ENCODE data around the gene SUPT20H. TPM values are rescaled to one million over a fixed set of nuclear protein-coding genes. Genes with fewer than 3 reads are reported as not detected.

Gene SUPT20H
- total and polyA plus RNA-seq, 2 donors from 2014 or later: 20.7 to 61.6 TPM

DNA sequence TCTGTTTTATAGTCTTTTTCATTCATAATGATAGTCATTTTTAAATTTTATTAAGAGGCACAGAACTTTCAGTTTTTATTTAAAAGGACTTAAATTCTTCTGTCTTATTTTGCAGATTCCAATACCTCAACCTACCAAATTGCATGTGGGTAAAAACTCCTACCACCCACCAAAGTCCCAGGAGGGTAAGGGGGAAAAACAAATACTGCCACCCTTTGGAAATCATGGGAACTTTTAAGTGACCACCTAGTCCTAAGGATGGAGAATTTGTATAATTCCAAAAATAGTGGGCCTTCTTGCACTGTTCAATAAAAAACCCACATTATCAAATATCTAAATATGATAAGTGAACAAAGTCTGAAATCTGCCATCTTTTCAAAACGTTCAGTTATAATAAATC is 9.7 kb downstream of the SUPT20H start:
- H3K27me3 ChIP-seq (ENCODE audit: control insufficient read depth, insufficient read depth, low read length): no peaks in the 10 kb centered on the region

DNA sequence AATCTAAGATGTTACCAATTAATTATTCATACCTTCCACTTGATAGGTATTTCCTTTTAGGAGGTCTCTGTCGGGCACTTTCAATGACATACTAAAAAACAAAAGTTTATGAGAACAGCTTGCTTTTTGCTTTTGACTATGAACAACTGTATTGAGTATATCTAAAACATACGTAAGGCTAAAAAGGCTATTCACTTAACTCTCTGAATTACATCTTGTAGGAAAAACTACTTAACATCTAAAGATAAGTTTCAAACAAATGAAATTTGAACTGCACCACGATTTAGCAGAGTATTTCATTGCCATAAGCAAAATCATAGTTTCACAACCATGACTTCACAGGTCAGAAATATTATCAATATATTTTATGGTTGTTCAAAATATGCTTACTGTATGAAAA is 11.6 kb downstream of the SUPT20H start:
- no peak for FAIRE-seq
- H3K36me3 ChIP-seq (ENCODE audit: control insufficient read depth in 2 of 3, insufficient read depth in 3 of 3, low read length in 3 of 3): peaks cover 3 to 13% (median 10%) of the 10 kb centered on the region in 3 donors
- H3K27ac ChIP-seq (ENCODE audit: low read depth in 2 of 2, low read length in 2 of 2): no peak overlapping the region
- no peak for DNase-seq
- H3K27me3 ChIP-seq (ENCODE audit: control insufficient read depth, insufficient read depth, low read length): no peaks in the 10 kb centered on the region
- no peaks in the 10 kb centered on the region for H3K4me1 ChIP-seq (ENCODE audit: control insufficient read depth in 2 of 3, insufficient read depth in 2 of 3, low read depth in 1 of 3, low read length in 3 of 3)
- H3K9me3 ChIP-seq (ENCODE audit: control insufficient read depth in 2 of 3, insufficient read depth in 1 of 3, low read length in 3 of 3): no peaks in the 10 kb centered on the region
- no peak overlapping the region for H3K4me3 ChIP-seq (ENCODE audit: low read length in 3 of 3)
- TF ChIP-seq, protein P1, sequence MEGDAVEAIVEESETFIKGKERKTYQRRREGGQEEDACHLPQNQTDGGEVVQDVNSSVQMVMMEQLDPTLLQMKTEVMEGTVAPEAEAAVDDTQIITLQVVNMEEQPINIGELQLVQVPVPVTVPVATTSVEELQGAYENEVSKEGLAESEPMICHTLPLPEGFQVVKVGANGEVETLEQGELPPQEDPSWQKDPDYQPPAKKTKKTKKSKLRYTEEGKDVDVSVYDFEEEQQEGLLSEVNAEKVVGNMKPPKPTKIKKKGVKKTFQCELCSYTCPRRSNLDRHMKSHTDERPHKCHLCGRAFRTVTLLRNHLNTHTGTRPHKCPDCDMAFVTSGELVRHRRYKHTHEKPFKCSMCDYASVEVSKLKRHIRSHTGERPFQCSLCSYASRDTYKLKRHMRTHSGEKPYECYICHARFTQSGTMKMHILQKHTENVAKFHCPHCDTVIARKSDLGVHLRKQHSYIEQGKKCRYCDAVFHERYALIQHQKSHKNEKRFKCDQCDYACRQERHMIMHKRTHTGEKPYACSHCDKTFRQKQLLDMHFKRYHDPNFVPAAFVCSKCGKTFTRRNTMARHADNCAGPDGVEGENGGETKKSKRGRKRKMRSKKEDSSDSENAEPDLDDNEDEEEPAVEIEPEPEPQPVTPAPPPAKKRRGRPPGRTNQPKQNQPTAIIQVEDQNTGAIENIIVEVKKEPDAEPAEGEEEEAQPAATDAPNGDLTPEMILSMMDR (IDR thresholded peaks at IDR 0.05; ENCODE audit: borderline replicate concordance, extremely low read depth, insufficient read depth): no peak
- H3K9ac ChIP-seq (ENCODE audit: low read length in 3 of 3): no peak overlapping the region
- intact Hi-C loops (cut with DNase I): no loop called here

More for the DNA sequence above, 9.7 kb downstream of the SUPT20H start:
- no peak for FAIRE-seq
- TF ChIP-seq, protein P1 (IDR thresholded peaks at IDR 0.05; ENCODE audit: borderline replicate concordance, extremely low read depth, insufficient read depth): no peak
- no peak overlapping the region for H3K4me3 ChIP-seq (ENCODE audit: low read length in 3 of 3)
- DNase-seq: no peak
- peaks cover 0 to 5% (median 5%) of the 10 kb centered on the region in 3 donors for H3K36me3 ChIP-seq (ENCODE audit: control insufficient read depth in 2 of 3, insufficient read depth in 3 of 3, low read length in 3 of 3)
- H3K27ac ChIP-seq (ENCODE audit: low read depth in 2 of 2, low read length in 2 of 2): no peak overlapping the region
- intact Hi-C loops (cut with DNase I): no loop called here
- H3K4me1 ChIP-seq (ENCODE audit: control insufficient read depth in 2 of 3, insufficient read depth in 2 of 3, low read depth in 1 of 3, low read length in 3 of 3): no peaks in the 10 kb centered on the region
- no peak overlapping the region for H3K9ac ChIP-seq (ENCODE audit: low read length in 3 of 3)
- no peaks in the 10 kb centered on the region for H3K9me3 ChIP-seq (ENCODE audit: control insufficient read depth in 2 of 3, insufficient read depth in 1 of 3, low read length in 3 of 3)

DNA sequence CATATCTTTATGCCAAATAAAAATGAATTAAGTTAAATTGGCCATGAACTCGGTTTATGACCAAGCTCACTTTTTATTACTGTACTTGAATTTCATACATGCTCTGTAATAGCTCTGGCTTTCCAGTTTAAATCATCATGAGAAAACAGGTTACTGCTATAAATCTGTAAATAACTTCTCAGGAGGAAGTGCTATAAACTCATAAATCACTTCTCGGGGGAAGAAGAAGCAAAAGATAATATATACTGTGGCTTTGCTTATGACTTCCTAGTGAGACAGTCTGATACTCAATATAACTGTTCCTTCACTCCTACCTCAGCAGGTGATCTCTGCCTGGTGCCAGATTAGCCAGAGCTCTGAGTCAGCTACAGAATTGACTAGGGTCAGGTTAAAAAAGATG is 12.5 kb downstream of the SUPT20H start:
- DNase-seq: peak in 1 of 5 donors; percentile 15
- no peak overlapping the region for H3K27ac ChIP-seq (ENCODE audit: low read depth in 2 of 2, low read length in 2 of 2)
- peaks cover 6 to 22% (median 17%) of the 10 kb centered on the region in 3 donors for H3K36me3 ChIP-seq (ENCODE audit: control insufficient read depth in 2 of 3, insufficient read depth in 3 of 3, low read length in 3 of 3)
- no peaks in the 10 kb centered on the region for H3K9me3 ChIP-seq (ENCODE audit: control insufficient read depth in 2 of 3, insufficient read depth in 1 of 3, low read length in 3 of 3)
- no peak for FAIRE-seq
- no peaks in the 10 kb centered on the region for H3K27me3 ChIP-seq (ENCODE audit: control insufficient read depth, insufficient read depth, low read length)
- H3K4me3 ChIP-seq (ENCODE audit: low read length in 3 of 3): no peak overlapping the region
- no peak overlapping the region for H3K9ac ChIP-seq (ENCODE audit: low read length in 3 of 3)
- H3K4me1 ChIP-seq (ENCODE audit: control insufficient read depth in 2 of 3, insufficient read depth in 2 of 3, low read depth in 1 of 3, low read length in 3 of 3): no peaks in the 10 kb centered on the region
- TF ChIP-seq, protein P1 (IDR thresholded peaks at IDR 0.05; ENCODE audit: borderline replicate concordance, extremely low read depth, insufficient read depth): no peak
- intact Hi-C loops (cut with DNase I): no loop called here

- no peaks in the 10 kb centered on the region for H3K4me1 ChIP-seq (ENCODE audit: control insufficient read depth in 2 of 3, insufficient read depth in 2 of 3, low read depth in 1 of 3, low read length in 3 of 3)
- H3K27me3 ChIP-seq (ENCODE audit: control insufficient read depth, insufficient read depth, low read length): no peaks in the 10 kb centered on the region
- H3K27ac ChIP-seq (ENCODE audit: low read depth in 2 of 2, low read length in 2 of 2): no peak overlapping the region
- H3K4me3 ChIP-seq (ENCODE audit: low read length in 3 of 3): no peak overlapping the region
- intact Hi-C loops (cut with DNase I): no loop called here
- H3K36me3 ChIP-seq (ENCODE audit: control insufficient read depth in 2 of 3, insufficient read depth in 3 of 3, low read length in 3 of 3): peaks cover 9 to 28% (median 21%) of the 10 kb centered on the region in 3 donors
- peak; percentile 76 for FAIRE-seq
- no peaks in the 10 kb centered on the region for H3K9me3 ChIP-seq (ENCODE audit: control insufficient read depth in 2 of 3, insufficient read depth in 1 of 3, low read length in 3 of 3)
- TF ChIP-seq, protein P1 (IDR thresholded peaks at IDR 0.05; ENCODE audit: borderline replicate concordance, extremely low read depth, insufficient read depth): no peak
- DNase-seq: no peak
- H3K9ac ChIP-seq (ENCODE audit: low read length in 3 of 3): no peak overlapping the region
Measured at GRCh38 chr13:37046062-37046461, 13.4 kb downstream of the SUPT20H start.
